ENCODE measurements around the gene ABRACL. TPM values are rescaled to one million over a fixed set of nuclear protein-coding genes. Genes with fewer than 3 reads are reported as not detected.
A peak's percentile ranks its signal among the peaks of the same experiment; 100 is the strongest.
"Not testable (repeated sequence)": the region's sequence is repeated elsewhere in the genome, so short reads cannot be mapped to it uniquely, and the experiment has no call there.

ABRACL gene
- total RNA-seq, 1 donor from 2014 or later, result 4.3 TPM

DNA sequence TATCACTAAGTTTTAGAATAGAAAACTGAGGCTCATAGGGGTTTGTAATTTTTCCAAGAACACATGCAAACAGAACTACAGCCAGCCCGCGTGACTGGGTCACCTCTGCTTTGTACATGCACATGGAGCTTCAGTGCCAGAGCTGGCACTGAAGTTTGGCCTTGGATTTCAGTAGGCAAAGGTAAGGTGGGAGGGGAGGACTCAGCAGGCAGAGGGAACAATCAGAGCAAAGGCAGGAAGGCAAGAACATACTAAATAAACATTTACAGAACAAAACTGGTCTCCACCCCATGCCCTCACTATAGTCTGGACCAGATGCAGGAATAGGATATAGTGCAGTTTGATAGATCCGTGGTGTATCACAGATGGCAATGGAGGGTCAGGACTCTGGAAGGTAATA, 13.6 kb upstream of the ABRACL start:
- H3K4me1 ChIP-seq, result peaks cover 32% of the 10 kb centered on the region
- DNase-seq, result peak; percentile 25
- H3K4me3 ChIP-seq, result no peak overlapping the region
- TF ChIP-seq, protein P1, sequence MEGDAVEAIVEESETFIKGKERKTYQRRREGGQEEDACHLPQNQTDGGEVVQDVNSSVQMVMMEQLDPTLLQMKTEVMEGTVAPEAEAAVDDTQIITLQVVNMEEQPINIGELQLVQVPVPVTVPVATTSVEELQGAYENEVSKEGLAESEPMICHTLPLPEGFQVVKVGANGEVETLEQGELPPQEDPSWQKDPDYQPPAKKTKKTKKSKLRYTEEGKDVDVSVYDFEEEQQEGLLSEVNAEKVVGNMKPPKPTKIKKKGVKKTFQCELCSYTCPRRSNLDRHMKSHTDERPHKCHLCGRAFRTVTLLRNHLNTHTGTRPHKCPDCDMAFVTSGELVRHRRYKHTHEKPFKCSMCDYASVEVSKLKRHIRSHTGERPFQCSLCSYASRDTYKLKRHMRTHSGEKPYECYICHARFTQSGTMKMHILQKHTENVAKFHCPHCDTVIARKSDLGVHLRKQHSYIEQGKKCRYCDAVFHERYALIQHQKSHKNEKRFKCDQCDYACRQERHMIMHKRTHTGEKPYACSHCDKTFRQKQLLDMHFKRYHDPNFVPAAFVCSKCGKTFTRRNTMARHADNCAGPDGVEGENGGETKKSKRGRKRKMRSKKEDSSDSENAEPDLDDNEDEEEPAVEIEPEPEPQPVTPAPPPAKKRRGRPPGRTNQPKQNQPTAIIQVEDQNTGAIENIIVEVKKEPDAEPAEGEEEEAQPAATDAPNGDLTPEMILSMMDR (IDR thresholded peaks at IDR 0.05; ENCODE audit: borderline replicate concordance), result no peak
- H3K36me3 ChIP-seq, result no peaks in the 10 kb centered on the region
- H3K27me3 ChIP-seq (ENCODE audit: low read depth), result no peaks in the 10 kb centered on the region
- intact Hi-C loops (cut with micrococcal nuclease), result no loop called here
- H3K27ac ChIP-seq (replicated peaks), result peak overlapping the region; percentile 53
- no peaks in the 10 kb centered on the region for H3K9me3 ChIP-seq (replicated peaks)

GRCh38 chr6:139016337-139017213, 12.0 kb upstream of the ABRACL start:
- Histone ChIP-seq H3K4me3 (no peak overlapping the region), H3K4me1 (peaks cover 32% of the 10 kb centered on the region), H3K27ac (replicated peaks) (peak overlapping the region; percentile 53), H3K9me3 (replicated peaks) (no peaks in the 10 kb centered on the region), H3K36me3 (no peaks in the 10 kb centered on the region), H3K27me3 (ENCODE audit: low read depth) (no peaks in the 10 kb centered on the region)
- intact Hi-C loops (cut with micrococcal nuclease), result no loop called here
- no peak for DNase-seq
- TF ChIP-seq, protein P1 (IDR thresholded peaks at IDR 0.05; ENCODE audit: borderline replicate concordance), result no peak

DNA sequence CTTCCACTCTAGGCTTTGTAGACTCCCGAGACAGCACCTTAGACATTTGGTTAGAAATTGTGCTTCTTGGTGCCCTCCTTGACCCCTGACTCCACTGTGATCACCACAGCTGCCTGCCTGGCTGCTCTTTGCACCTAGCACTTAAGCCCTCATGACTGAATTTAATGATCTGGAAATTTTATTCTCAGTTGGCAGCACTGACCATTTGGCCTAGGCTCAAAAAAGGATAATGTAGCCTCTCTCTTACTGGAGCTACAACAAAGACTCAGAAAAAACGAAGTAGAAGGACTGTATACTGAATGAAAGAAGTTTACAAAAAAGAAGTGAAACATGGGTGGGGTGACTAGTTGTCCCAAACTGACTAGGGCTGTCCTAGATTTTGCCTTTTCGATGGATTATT, 11.3 kb upstream of the ABRACL start:
- Histone ChIP-seq H3K36me3 (no peaks in the 10 kb centered on the region), H3K27me3 (ENCODE audit: low read depth) (no peaks in the 10 kb centered on the region), H3K4me3 (no peak overlapping the region), H3K27ac (replicated peaks) (peak overlapping the region; percentile 53), H3K9me3 (replicated peaks) (no peaks in the 10 kb centered on the region), H3K4me1 (peaks cover 32% of the 10 kb centered on the region)
- TF ChIP-seq, protein P1 (IDR thresholded peaks at IDR 0.05; ENCODE audit: borderline replicate concordance), result no peak
- intact Hi-C loops (cut with micrococcal nuclease), result no loop called here
- DNase-seq, result no peak

- Histone ChIP-seq H3K9me3 (replicated peaks) (no peaks in the 10 kb centered on the region), H3K27ac (replicated peaks) (no peak overlapping the region), H3K36me3 (no peaks in the 10 kb centered on the region), H3K4me3 (no peak overlapping the region), H3K27me3 (ENCODE audit: low read depth) (no peaks in the 10 kb centered on the region), H3K4me1 (peaks cover 32% of the 10 kb centered on the region)
- DNase-seq, result no peak
- TF ChIP-seq, protein P1 (IDR thresholded peaks at IDR 0.05; ENCODE audit: borderline replicate concordance), result no peak
- intact Hi-C loops (cut with micrococcal nuclease), result no loop called here
Measured at GRCh38 chr6:139019722-139020121, 8.8 kb upstream of the ABRACL start.

DNA sequence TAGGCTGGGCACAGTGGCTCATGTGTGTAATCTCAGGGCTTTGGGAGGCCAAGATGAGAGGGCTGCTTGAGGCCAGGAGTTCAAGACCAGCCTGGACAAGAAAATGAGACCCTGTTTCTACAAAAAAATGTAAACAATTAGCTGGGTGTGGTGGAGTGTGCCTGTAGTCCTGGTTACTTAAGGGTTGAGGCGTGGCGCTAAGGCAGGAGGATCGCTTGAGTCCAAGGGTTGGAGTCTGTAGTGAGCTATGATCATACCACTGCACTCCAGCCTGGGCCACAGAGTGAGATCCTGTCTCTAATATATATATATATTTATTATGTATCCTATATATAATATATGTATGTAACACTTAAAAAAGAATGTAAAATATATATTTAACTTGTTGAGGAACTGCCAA, 7.9 kb upstream of the ABRACL start:
- Histone ChIP-seq H3K36me3 (no peaks in the 10 kb centered on the region), H3K27me3 (ENCODE audit: low read depth) (no peaks in the 10 kb centered on the region), H3K9me3 (replicated peaks) (no peaks in the 10 kb centered on the region), H3K4me1 (peaks cover 26% of the 10 kb centered on the region), H3K4me3 (no peak overlapping the region), H3K27ac (replicated peaks) (no peak overlapping the region)
- intact Hi-C loops (cut with micrococcal nuclease), result no loop called here
- no peak for DNase-seq
- TF ChIP-seq, protein P1 (IDR thresholded peaks at IDR 0.05; ENCODE audit: borderline replicate concordance), result no peak

GRCh38 chr6:139025416-139025815, 3.1 kb upstream of the ABRACL start:
- H3K27me3 ChIP-seq (ENCODE audit: low read depth); DNase-seq; H3K36me3 ChIP-seq; H3K9me3 ChIP-seq (replicated peaks); intact Hi-C loops (cut with micrococcal nuclease); H3K27ac ChIP-seq (replicated peaks); H3K4me3 ChIP-seq: not testable (repeated sequence)
- H3K4me1 ChIP-seq, result peaks cover 30% of the 10 kb centered on the region
